Prostate gland (tissue), 2 donors: Measurements from ENCODE around the gene RPLP1.

Source experiments
- POLR2A ChIP-seq: fragments of 450-650 bp; IDR thresholded peaks from one replicate; pipeline ENCODE4 v1.6.1; 2016; ENCODE audit warnings: antibody characterized with exemption, mild to moderate bottlenecking
- POLR2AphosphoS5 ChIP-seq: sonication (generic); formaldehyde crosslinking; IDR thresholded peaks from one replicate; pipeline ENCODE4 v1.6.1; 2017; ENCODE audit warnings: antibody characterized with exemption
- TF ChIP-seq, protein P1 (sequence below), 4 experiments: fragments of 200-600 bp in 2 of 4; fragments of 450-650 bp in 2 of 4; sonication (generic) in 2 of 4; IDR thresholded peaks; 1 replicate in 3 of 4; 2 replicates in 1 of 4; pipeline ENCODE4 v1.5.1; 2016 to 2019; ENCODE audit warnings: antibody characterized with exemption in 4 of 4, mild to moderate bottlenecking in 2 of 4, moderate library complexity in 2 of 4

DNA sequence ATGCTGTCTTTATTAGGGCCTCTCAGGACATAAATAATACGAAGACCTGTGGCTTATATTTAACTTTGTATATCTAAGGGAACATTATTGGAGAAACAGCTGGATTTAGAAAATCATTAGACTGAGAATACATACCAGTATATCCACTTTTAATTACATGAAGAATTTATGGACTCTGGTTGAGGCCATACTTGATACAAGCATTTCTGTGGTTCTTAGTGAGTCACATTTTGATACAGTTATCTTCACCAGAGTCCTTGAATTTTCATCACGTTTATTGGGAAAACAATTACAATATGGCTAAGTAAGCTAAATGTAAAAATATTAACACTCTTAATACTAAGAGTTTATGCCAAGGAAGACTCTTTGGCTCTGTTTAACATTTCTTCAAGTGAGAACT lies 28.6 kb upstream of the RPLP1 start:
- TF ChIP-seq, protein P1, sequence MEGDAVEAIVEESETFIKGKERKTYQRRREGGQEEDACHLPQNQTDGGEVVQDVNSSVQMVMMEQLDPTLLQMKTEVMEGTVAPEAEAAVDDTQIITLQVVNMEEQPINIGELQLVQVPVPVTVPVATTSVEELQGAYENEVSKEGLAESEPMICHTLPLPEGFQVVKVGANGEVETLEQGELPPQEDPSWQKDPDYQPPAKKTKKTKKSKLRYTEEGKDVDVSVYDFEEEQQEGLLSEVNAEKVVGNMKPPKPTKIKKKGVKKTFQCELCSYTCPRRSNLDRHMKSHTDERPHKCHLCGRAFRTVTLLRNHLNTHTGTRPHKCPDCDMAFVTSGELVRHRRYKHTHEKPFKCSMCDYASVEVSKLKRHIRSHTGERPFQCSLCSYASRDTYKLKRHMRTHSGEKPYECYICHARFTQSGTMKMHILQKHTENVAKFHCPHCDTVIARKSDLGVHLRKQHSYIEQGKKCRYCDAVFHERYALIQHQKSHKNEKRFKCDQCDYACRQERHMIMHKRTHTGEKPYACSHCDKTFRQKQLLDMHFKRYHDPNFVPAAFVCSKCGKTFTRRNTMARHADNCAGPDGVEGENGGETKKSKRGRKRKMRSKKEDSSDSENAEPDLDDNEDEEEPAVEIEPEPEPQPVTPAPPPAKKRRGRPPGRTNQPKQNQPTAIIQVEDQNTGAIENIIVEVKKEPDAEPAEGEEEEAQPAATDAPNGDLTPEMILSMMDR (IDR thresholded peaks at IDR 0.05), result no peak
- TF ChIP-seq POLR2AphosphoS5 (no peak), POLR2A (no peak)
